Erythroblast (primary cell): ENCODE results near the gene ANKS3.

Experiments used
- GATA1 ChIP-seq: IDR thresholded peaks from 2 replicates; pipeline ENCODE4 v1.6.1; 2011; ENCODE audit warnings: low read depth, mild to moderate bottlenecking, control low read depth, low read length, moderate library complexity
- POLR2A ChIP-seq: IDR thresholded peaks from 2 replicates; pipeline ENCODE4 v1.6.1; 2011; ENCODE audit warnings: mild to moderate bottlenecking, low read length

GRCh38 chr16:4668313-4668960 is 65.6 kb downstream of the ANKS3 start:
- TF ChIP-seq POLR2A (no peak), GATA1 (no peak)
